Measurements from ENCODE around the gene YWHAG.

YWHAG gene

GRCh38 chr7:76359978-76360638 lies 1.3 kb upstream of the YWHAG start:
- H3K27me3 ChIP-seq (ENCODE audit: insufficient read depth, low read depth, severe bottlenecking): no peaks in the 10 kb centered on the region
- no peak for DNase-seq
- peaks cover 36% of the 10 kb centered on the region for H3K36me3 ChIP-seq
- peak overlapping the region; percentile 97 for H3K27ac ChIP-seq
- H3K9me3 ChIP-seq (ENCODE audit: severe bottlenecking): no peaks in the 10 kb centered on the region
- no peak for TF ChIP-seq CTCF (IDR thresholded peaks at IDR 0.05; ENCODE audit: low read depth, low read length)
- H3K4me3 ChIP-seq (ENCODE audit: low read depth, low read length): no peak overlapping the region

GRCh38 chr7:76359111-76359977 lies 553 bp upstream of the YWHAG start:
- peak overlapping the region; percentile 84 for H3K4me3 ChIP-seq (ENCODE audit: low read depth, low read length)
- peak; percentile 98 for DNase-seq
- H3K9me3 ChIP-seq (ENCODE audit: severe bottlenecking): no peaks in the 10 kb centered on the region
- H3K27me3 ChIP-seq (ENCODE audit: insufficient read depth, low read depth, severe bottlenecking): no peaks in the 10 kb centered on the region
- peaks cover 44% of the 10 kb centered on the region for H3K36me3 ChIP-seq
- peak; percentile 76 for TF ChIP-seq CTCF (IDR thresholded peaks at IDR 0.05; ENCODE audit: low read depth, low read length)
- peak overlapping the region; percentile 97 for H3K27ac ChIP-seq

DNA sequence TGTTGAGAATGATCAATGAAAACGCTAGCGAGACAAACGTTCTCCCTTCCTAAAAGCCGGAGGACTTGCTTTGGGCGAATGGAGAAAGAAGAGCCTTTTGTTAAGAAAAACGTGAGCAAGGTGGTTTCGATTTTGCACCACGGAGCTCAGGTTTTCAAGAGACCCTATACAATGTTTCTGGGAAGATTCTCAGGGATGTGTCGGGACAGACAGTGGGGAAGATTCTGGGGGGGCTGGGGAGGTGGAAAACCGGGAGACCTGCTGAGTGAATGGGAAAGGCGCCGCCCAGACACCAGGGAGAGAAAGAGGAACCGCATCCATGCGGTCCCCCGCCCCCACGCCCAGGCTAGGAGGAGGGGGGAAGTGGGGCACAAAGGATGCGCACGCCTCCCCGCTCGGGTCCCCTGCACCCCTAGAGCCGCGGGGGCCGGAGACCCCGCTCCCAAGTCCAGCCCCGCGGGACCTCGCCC lies 745 bp downstream of the YWHAG start:
- H3K9me3 ChIP-seq (ENCODE audit: severe bottlenecking): no peaks in the 10 kb centered on the region
- H3K27ac ChIP-seq: peak overlapping the region; percentile 97
- peak overlapping the region; percentile 84 for H3K4me3 ChIP-seq (ENCODE audit: low read depth, low read length)
- TF ChIP-seq CTCF (IDR thresholded peaks at IDR 0.05; ENCODE audit: low read depth, low read length): no peak
- H3K27me3 ChIP-seq (ENCODE audit: insufficient read depth, low read depth, severe bottlenecking): no peaks in the 10 kb centered on the region
- H3K36me3 ChIP-seq: peaks cover 54% of the 10 kb centered on the region
- DNase-seq: peak; percentile 61

GRCh38 chr7:76357475-76358010 lies 1.2 kb downstream of the YWHAG start:
- Histone ChIP-seq H3K27me3 (ENCODE audit: insufficient read depth, low read depth, severe bottlenecking) (no peaks in the 10 kb centered on the region), H3K27ac (peak overlapping the region; percentile 97), H3K9me3 (ENCODE audit: severe bottlenecking) (no peaks in the 10 kb centered on the region), H3K36me3 (peaks cover 57% of the 10 kb centered on the region), H3K4me3 (ENCODE audit: low read depth, low read length) (peak overlapping the region; percentile 84)
- no peak for DNase-seq
- TF ChIP-seq CTCF (IDR thresholded peaks at IDR 0.05; ENCODE audit: low read depth, low read length): no peak

- no peak for TF ChIP-seq CTCF (IDR thresholded peaks at IDR 0.05; ENCODE audit: low read depth, low read length)
- no peaks in the 10 kb centered on the region for H3K9me3 ChIP-seq (ENCODE audit: severe bottlenecking)
- peaks cover 62% of the 10 kb centered on the region for H3K36me3 ChIP-seq
- H3K4me3 ChIP-seq (ENCODE audit: low read depth, low read length): no peak overlapping the region; the same call in 1 of the 2 replicates
- H3K27ac ChIP-seq: no peak overlapping the region
- H3K27me3 ChIP-seq (ENCODE audit: insufficient read depth, low read depth, severe bottlenecking): no peaks in the 10 kb centered on the region
- DNase-seq: no peak
These were observed 2.0 kb downstream of the YWHAG start for GRCh38 chr7:76356823-76357222.
